Right lobe of liver (tissue), 4 donors: Measurements from ENCODE around the gene SYNGR1.

Experiments used
- CTCF ChIP-seq, 4 donors: fragments of 200-600 bp in 3 of 4; fragments of 450-650 bp in 1 of 4; IDR thresholded peaks; one replicate each; pipeline versions ENCODE4 v1.5.1 to v1.8.0; 2016 to 2022; ENCODE audit warnings: antibody characterized with exemption in 4 of 4, mild to moderate bottlenecking in 2 of 4
- POLR2A ChIP-seq: fragments of 450-650 bp; IDR thresholded peaks from one replicate; pipeline ENCODE4 v1.6.1; 2017; ENCODE audit warnings: antibody characterized with exemption, mild to moderate bottlenecking
- donor health status: DM: no; HTN: no; CAD: no.
- donor health status: DM: no; HTN: no; CAD: no.
- donor health status: DM: no; HTN: yes; CAD: no.

- TF ChIP-seq CTCF (IDR thresholded peaks at IDR 0.05) (no peak), POLR2A (no peak)
Measured at GRCh38 chr22:39312410-39312809, 37.4 kb upstream of the SYNGR1 start.
